ENCODE measurements around the gene MS4A1. TPM values are rescaled to one million over a fixed set of nuclear protein-coding genes. Genes with fewer than 3 reads are reported as not detected.

Gene MS4A1
- total and polyA plus RNA-seq, 2 experiments from 2014 or later: 0.23 TPM; not detected in 1

DNA sequence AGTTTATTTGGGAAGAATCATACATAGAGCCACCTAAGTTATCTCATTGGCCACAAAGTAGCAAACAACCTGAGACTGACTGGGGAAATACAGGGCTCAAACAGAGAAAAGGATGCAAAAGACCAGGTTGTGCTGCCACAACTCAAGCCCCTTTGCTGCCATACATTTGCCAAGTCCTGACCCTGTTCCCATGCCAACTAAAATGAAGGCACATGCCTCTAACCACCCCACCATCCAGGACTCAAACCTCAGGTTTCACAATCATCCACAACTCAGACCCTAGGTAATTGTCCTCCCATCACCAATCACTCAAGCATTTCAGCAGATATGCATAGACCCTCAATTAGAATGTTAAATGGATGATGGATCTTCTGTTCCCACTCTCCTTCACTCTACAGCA lies 1.4 kb upstream of the MS4A1 start:
- Mint-ChIP-seq H3K9me3 (peaks cover 21% of the 10 kb centered on the region), H3K36me3 (ENCODE audit: low read depth) (peaks cover 7% of the 10 kb centered on the region; the same call in 2 of the 3 replicates), H3K4me1 (no peaks in the 10 kb centered on the region), H3K4me3 (no peak overlapping the region), H3K27ac (no peak overlapping the region), H3K27me3 (ENCODE audit: insufficient read depth, low read depth, poor library complexity) (no peaks in the 10 kb centered on the region)
- H2AFZ ChIP-seq: no peak overlapping the region
- H3F3A ChIP-seq (replicated peaks; ENCODE audit: low read depth): no peaks in the 10 kb centered on the region
- no peak overlapping the region for H3K4me2 ChIP-seq
- no peaks in the 10 kb centered on the region for H4K20me1 ChIP-seq (replicated peaks; ENCODE audit: insufficient read depth)
- H3K4me1 ChIP-seq (ENCODE audit: insufficient read depth): no peaks in the 10 kb centered on the region
- TF ChIP-seq POLR2AphosphoS5 (IDR thresholded peaks at IDR 0.05; ENCODE audit: low read depth) (no peak), EZH2phosphoT487 (IDR thresholded peaks at IDR 0.05; ENCODE audit: unreplicated experiment) (no peak), ZNF331 (CRISPR knock-in tag; IDR thresholded peaks at IDR 0.05; ENCODE audit: low read depth) (no peak), JUNB (IDR thresholded peaks at IDR 0.05; ENCODE audit: unreplicated experiment) (no peak)
- TF ChIP-seq, protein P1, sequence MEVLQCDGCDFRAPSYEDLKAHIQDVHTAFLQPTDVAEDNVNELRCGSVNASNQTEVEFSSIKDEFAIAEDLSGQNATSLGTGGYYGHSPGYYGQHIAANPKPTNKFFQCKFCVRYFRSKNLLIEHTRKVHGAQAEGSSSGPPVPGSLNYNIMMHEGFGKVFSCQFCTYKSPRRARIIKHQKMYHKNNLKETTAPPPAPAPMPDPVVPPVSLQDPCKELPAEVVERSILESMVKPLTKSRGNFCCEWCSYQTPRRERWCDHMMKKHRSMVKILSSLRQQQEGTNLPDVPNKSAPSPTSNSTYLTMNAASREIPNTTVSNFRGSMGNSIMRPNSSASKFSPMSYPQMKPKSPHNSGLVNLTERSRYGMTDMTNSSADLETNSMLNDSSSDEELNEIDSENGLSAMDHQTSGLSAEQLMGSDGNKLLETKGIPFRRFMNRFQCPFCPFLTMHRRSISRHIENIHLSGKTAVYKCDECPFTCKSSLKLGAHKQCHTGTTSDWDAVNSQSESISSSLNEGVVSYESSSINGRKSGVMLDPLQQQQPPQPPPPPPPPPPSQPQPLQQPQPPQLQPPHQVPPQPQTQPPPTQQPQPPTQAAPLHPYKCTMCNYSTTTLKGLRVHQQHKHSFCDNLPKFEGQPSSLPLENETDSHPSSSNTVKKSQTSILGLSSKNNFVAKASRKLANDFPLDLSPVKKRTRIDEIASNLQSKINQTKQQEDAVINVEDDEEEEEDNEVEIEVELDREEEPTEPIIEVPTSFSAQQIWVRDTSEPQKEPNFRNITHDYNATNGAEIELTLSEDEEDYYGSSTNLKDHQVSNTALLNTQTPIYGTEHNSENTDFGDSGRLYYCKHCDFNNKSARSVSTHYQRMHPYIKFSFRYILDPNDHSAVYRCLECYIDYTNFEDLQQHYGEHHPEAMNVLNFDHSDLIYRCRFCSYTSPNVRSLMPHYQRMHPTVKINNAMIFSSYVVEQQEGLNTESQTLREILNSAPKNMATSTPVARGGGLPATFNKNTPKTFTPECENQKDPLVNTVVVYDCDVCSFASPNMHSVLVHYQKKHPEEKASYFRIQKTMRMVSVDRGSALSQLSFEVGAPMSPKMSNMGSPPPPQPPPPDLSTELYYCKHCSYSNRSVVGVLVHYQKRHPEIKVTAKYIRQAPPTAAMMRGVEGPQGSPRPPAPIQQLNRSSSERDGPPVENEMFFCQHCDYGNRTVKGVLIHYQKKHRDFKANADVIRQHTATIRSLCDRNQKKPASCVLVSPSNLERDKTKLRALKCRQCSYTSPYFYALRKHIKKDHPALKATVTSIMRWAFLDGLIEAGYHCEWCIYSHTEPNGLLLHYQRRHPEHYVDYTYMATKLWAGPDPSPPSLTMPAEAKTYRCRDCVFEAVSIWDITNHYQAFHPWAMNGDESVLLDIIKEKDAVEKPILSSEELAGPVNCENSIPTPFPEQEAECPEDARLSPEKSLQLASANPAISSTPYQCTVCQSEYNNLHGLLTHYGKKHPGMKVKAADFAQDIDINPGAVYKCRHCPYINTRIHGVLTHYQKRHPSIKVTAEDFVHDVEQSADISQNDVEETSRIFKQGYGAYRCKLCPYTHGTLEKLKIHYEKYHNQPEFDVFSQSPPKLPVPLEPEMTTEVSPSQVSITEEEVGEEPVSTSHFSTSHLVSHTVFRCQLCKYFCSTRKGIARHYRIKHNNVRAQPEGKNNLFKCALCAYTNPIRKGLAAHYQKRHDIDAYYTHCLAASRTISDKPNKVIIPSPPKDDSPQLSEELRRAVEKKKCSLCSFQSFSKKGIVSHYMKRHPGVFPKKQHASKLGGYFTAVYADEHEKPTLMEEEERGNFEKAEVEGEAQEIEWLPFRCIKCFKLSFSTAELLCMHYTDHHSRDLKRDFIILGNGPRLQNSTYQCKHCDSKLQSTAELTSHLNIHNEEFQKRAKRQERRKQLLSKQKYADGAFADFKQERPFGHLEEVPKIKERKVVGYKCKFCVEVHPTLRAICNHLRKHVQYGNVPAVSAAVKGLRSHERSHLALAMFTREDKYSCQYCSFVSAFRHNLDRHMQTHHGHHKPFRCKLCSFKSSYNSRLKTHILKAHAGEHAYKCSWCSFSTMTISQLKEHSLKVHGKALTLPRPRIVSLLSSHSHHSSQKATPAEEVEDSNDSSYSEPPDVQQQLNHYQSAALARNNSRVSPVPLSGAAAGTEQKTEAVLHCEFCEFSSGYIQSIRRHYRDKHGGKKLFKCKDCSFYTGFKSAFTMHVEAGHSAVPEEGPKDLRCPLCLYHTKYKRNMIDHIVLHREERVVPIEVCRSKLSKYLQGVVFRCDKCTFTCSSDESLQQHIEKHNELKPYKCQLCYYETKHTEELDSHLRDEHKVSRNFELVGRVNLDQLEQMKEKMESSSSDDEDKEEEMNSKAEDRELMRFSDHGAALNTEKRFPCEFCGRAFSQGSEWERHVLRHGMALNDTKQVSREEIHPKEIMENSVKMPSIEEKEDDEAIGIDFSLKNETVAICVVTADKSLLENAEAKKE (CRISPR knock-in tag; IDR thresholded peaks at IDR 0.05): no peak
- H3K36me3 ChIP-seq (ENCODE audit: insufficient read depth): no peaks in the 10 kb centered on the region
- no peaks in the 10 kb centered on the region for H3K9me2 ChIP-seq (ENCODE audit: insufficient read depth)
- H3K27me3 ChIP-seq (ENCODE audit: insufficient read depth): no peaks in the 10 kb centered on the region
- no peaks in the 10 kb centered on the region for H3K79me2 ChIP-seq (replicated peaks; ENCODE audit: insufficient read depth)
- no peak overlapping the region for H3K27ac ChIP-seq (ENCODE audit: low read depth)
- ATAC-seq (no peak), DNase-seq (ENCODE audit: low spot score) (no peak)
- H3K4me3 ChIP-seq: no peak overlapping the region

DNA sequence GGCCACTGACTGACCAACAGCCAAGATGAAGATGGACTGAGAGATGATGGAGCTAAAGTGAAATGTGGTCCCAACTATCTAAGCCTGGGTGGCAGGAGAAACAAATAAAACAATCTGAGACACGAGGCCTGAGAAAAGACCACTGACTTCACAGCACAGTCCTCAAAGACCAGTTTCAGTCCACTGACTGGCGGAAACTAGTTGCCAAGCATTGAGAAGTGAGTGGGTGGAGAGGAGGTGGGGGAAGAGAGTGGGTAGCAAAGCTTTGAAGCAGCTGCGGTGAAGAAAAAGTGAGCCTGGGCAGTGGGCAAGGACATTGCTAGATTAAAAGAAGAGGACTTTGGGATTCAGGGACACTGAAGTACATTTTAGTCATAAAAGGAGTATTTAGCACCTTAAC lies 1.9 kb downstream of the MS4A1 start:
- H3K9me2 ChIP-seq (ENCODE audit: insufficient read depth): no peaks in the 10 kb centered on the region
- H3K36me3 Mint-ChIP-seq (ENCODE audit: low read depth): no peaks in the 10 kb centered on the region
- H3K4me1 Mint-ChIP-seq: no peaks in the 10 kb centered on the region
- DNase-seq (ENCODE audit: low spot score): no peak
- H3F3A ChIP-seq (replicated peaks; ENCODE audit: low read depth): no peaks in the 10 kb centered on the region
- no peaks in the 10 kb centered on the region for H4K20me1 ChIP-seq (replicated peaks; ENCODE audit: insufficient read depth)
- no peaks in the 10 kb centered on the region for H3K36me3 ChIP-seq (ENCODE audit: insufficient read depth)
- H3K27ac ChIP-seq (ENCODE audit: low read depth): no peak overlapping the region
- H3K27me3 Mint-ChIP-seq (ENCODE audit: insufficient read depth, low read depth, poor library complexity): peaks cover 2% of the 10 kb centered on the region
- no peaks in the 10 kb centered on the region for H3K4me1 ChIP-seq (ENCODE audit: insufficient read depth)
- H3K9me3 Mint-ChIP-seq: no peaks in the 10 kb centered on the region
- H2AFZ ChIP-seq: peak overlapping the region; percentile 56; the same call in 1 of the 2 replicates
- no peaks in the 10 kb centered on the region for H3K79me2 ChIP-seq (replicated peaks; ENCODE audit: insufficient read depth)
- no peak overlapping the region for H3K4me3 Mint-ChIP-seq
- no peak overlapping the region for H3K4me3 ChIP-seq
- H3K27ac Mint-ChIP-seq: no peak overlapping the region
- ATAC-seq: no peak
- no peak overlapping the region for H3K4me2 ChIP-seq
- no peaks in the 10 kb centered on the region for H3K27me3 ChIP-seq (ENCODE audit: insufficient read depth)
- TF ChIP-seq JUNB (IDR thresholded peaks at IDR 0.05; ENCODE audit: unreplicated experiment) (no peak), STAT1 (IDR thresholded peaks at IDR 0.05; ENCODE audit: unreplicated experiment) (no peak), CREB1 (CRISPR knock-in tag; IDR thresholded peaks at IDR 0.05; ENCODE audit: low read depth) (no peak), ZNF114 (CRISPR knock-in tag; IDR thresholded peaks at IDR 0.05) (no peak)
- TF ChIP-seq, protein P2, sequence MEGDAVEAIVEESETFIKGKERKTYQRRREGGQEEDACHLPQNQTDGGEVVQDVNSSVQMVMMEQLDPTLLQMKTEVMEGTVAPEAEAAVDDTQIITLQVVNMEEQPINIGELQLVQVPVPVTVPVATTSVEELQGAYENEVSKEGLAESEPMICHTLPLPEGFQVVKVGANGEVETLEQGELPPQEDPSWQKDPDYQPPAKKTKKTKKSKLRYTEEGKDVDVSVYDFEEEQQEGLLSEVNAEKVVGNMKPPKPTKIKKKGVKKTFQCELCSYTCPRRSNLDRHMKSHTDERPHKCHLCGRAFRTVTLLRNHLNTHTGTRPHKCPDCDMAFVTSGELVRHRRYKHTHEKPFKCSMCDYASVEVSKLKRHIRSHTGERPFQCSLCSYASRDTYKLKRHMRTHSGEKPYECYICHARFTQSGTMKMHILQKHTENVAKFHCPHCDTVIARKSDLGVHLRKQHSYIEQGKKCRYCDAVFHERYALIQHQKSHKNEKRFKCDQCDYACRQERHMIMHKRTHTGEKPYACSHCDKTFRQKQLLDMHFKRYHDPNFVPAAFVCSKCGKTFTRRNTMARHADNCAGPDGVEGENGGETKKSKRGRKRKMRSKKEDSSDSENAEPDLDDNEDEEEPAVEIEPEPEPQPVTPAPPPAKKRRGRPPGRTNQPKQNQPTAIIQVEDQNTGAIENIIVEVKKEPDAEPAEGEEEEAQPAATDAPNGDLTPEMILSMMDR (conservative IDR thresholded peaks at IDR 0.05; ENCODE audit: low read depth in 2 of 2): no peak
- TF ChIP-seq, protein P3, sequence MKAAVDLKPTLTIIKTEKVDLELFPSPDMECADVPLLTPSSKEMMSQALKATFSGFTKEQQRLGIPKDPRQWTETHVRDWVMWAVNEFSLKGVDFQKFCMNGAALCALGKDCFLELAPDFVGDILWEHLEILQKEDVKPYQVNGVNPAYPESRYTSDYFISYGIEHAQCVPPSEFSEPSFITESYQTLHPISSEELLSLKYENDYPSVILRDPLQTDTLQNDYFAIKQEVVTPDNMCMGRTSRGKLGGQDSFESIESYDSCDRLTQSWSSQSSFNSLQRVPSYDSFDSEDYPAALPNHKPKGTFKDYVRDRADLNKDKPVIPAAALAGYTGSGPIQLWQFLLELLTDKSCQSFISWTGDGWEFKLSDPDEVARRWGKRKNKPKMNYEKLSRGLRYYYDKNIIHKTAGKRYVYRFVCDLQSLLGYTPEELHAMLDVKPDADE (IDR thresholded peaks at IDR 0.05): no peak

Data from GM23338 (cell line).